Duodenal mucosa (tissue), 2 donors: Measurements from ENCODE around the gene ZSWIM1.
A peak's percentile ranks its signal among the peaks of the same experiment; 100 is the strongest.

Source experiments
- H3K27ac ChIP-seq: one replicate; pipeline ENCODE4 v1.7.0; 2013; ENCODE audit warnings: low read depth, low read length
- H3K27me3 ChIP-seq, 2 donors: one replicate each; pipeline ENCODE4 v1.7.0; 2013; ENCODE audit warnings: low read length in 2 of 2, control low read depth in 1 of 2; ENCODE audit not compliant: insufficient read depth in 2 of 2, control insufficient read depth in 1 of 2
- H3K36me3 ChIP-seq, 2 donors: one replicate each; pipeline ENCODE4 v1.7.0; 2013; ENCODE audit warnings: low read length in 2 of 2, control low read depth in 1 of 2; ENCODE audit not compliant: insufficient read depth in 2 of 2, control insufficient read depth in 1 of 2
- H3K4me1 ChIP-seq, 2 donors: one replicate each; pipeline ENCODE4 v1.7.0; 2013; ENCODE audit warnings: low read length in 2 of 2, control low read depth in 1 of 2; ENCODE audit not compliant: insufficient read depth in 2 of 2, control insufficient read depth in 1 of 2
- H3K4me3 ChIP-seq, 2 donors: one replicate each; pipeline ENCODE4 v1.7.0; 2013; ENCODE audit warnings: low read length in 2 of 2, low read depth in 1 of 2
- H3K9ac ChIP-seq, 2 donors: one replicate each; pipeline ENCODE4 v1.7.0; 2013; ENCODE audit warnings: low read length in 2 of 2, low read depth in 1 of 2
- H3K9me3 ChIP-seq, 2 donors: one replicate each; pipeline ENCODE4 v1.7.0; 2013; ENCODE audit warnings: low read length in 2 of 2, control low read depth in 1 of 2; ENCODE audit not compliant: control insufficient read depth in 1 of 2

ZSWIM1 gene

DNA sequence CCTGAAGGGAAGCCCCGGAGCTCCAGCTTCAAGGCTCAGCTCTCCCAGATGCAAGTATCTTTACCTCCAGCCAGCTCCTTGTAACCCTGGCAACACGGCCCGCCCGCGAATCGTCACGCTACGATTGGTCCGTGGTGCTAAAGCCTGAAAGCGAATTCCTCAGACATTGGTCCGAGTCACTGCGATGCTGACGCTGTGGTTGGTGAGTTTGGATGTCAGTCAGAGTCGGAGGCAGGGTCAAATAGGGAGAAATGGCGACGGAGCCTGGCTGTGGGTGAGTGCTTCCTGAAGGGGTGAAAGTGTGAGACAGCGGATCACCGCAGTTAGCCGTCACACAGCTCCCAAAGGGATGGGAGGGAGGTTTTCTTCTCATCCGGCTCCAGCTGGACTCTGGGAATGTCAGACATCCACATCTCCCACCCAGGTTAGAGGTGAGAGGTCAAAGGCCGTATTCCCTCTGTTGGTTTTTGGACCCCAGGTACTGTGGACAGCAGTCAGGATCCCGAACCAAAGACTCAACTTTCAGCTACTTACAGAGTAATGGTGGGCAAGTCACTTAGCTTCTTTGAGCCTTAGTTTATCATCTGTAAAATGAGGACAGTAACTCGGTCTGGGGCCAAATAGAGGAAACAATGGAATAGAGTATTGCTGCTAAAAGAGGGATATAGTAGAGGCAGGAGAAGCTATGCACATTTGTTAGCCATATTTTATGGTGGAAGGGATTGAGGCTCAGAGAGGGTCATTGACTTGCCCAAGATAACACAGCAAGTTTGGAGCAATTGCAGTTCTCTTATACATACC lies at the start of gene ZSWIM1:
Gene ZSWIM1 (plus strand): TSS at position 240 of the 801 bp plus-strand sequence. CDS start 1,366 bp downstream, outside the sequence.
- Histone ChIP-seq H3K4me1 (peaks cover 6 to 14% of the 10 kb centered on the region in 2 donors), H3K27me3 (no peaks in the 10 kb centered on the region), H3K4me3 (peak within 1 kb of the TSS; percentile 93 to 99), H3K9ac (peak within 1 kb of the TSS; percentile 90 to 96), H3K27ac (peak within 1 kb of the TSS; percentile 67), H3K9me3 (no peaks in the 10 kb centered on the region), H3K36me3 (peaks cover 19 to 46% of the 10 kb centered on the region in 2 donors)

GRCh38 chr20:45832619-45833018 lies 48.4 kb upstream of the ZSWIM1 start:
- Histone ChIP-seq H3K4me3 (peak overlapping the region in 1 of 2 donors; percentile 82), H3K36me3 (no peaks in the 10 kb centered on the region), H3K27me3 (no peaks in the 10 kb centered on the region), H3K9me3 (no peaks in the 10 kb centered on the region), H3K27ac (peak overlapping the region; percentile 83), H3K9ac (peak overlapping the region in 1 of 2 donors; percentile 65), H3K4me1 (peaks cover 26 to 28% of the 10 kb centered on the region in 2 donors)

DNA sequence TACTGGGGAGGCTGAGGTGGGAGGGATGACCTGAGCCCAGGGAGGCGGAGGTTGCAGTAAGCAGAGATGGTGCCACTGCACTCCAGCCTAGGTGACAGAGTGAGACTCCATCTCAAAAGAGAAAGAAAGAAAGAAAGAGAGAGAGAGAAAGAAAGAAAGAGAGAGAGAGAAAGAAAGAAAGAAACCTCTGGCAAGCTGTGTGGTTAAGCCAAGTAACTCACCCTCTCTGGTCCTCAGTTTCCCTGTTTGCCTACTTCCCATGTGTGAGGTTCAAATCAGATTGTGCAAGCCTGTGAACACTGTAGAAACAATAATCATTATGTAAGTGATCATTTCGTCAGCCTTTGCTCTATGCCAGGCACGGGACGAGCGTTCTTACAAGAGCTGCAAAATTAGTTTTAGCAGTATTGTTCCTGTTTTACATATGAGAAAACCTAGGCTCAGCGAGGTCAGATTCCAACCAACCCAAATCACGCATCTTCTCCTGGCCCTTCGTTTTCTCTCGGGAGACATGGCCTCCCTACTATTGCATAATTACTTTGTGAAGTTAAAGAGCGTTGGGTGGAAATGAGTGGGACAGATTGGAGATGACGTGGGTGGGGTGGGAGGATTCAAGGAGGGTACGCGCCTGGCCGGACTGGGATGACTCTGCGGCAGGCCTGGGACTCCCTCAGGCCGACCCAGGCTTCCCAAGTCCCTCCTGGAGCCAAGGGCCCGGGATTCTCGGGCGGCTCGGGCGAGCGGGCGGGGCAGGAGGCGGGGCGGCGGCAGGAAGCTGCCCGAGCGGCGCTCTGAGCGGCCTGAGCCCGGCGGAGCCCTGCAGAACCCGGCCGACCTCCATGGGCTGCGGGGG lies 47.8 kb upstream of the ZSWIM1 start, which contains the start of gene SNX21:
Gene SNX21 (plus strand): TSS at position 770 of the 853 bp plus-strand sequence. CDS start 121 bp downstream, outside the sequence.
- peaks cover 0 to 2% of the 10 kb centered on the region in 2 donors for H3K36me3 ChIP-seq
- H3K27me3 ChIP-seq = no peaks in the 10 kb centered on the region
- peaks cover 26 to 28% of the 10 kb centered on the region in 2 donors for H3K4me1 ChIP-seq
- H3K27ac ChIP-seq = peak within 1 kb of the TSS; percentile 83
- H3K9me3 ChIP-seq = no peaks in the 10 kb centered on the region
- peak within 1 kb of the TSS; percentile 65 to 83 for H3K9ac ChIP-seq
- H3K4me3 ChIP-seq = peak within 1 kb of the TSS; percentile 82 to 84

GRCh38 chr20:45833883-45834796 lies 46.9 kb upstream of the ZSWIM1 start:
- Histone ChIP-seq H3K4me3 (peak overlapping the region; percentile 82 to 84), H3K36me3 (peaks cover 0 to 2% of the 10 kb centered on the region in 2 donors), H3K9ac (peak overlapping the region; percentile 65 to 80), H3K4me1 (peaks cover 26 to 28% of the 10 kb centered on the region in 2 donors), H3K27me3 (no peaks in the 10 kb centered on the region), H3K27ac (peak overlapping the region; percentile 80), H3K9me3 (no peaks in the 10 kb centered on the region)

DNA sequence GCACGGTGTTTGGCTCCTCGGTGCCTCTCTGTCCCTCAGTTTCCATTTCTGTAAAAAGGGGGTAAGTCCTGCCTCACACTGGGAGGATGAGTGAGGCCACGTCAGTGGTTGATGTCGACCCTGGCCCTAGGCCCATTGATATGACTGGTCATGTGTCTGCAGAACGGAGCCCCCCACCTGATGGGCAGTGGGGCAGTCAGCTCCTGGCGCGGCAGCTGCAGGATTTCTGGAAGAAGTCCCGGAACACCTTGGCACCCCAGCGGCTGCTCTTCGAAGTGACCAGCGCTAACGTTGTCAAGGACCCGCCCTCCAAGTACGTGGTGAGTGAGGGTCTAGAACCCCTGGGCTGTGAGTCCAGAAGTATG lies 46.2 kb upstream of the ZSWIM1 start:
- Histone ChIP-seq H3K9me3 (no peaks in the 10 kb centered on the region), H3K9ac (peak overlapping the region in 1 of 2 donors; percentile 65), H3K4me1 (peaks cover 26 to 28% of the 10 kb centered on the region in 2 donors), H3K4me3 (peak overlapping the region; percentile 82 to 84), H3K27ac (no peak overlapping the region), H3K27me3 (no peaks in the 10 kb centered on the region), H3K36me3 (peaks cover 0 to 2% of the 10 kb centered on the region in 2 donors)

DNA sequence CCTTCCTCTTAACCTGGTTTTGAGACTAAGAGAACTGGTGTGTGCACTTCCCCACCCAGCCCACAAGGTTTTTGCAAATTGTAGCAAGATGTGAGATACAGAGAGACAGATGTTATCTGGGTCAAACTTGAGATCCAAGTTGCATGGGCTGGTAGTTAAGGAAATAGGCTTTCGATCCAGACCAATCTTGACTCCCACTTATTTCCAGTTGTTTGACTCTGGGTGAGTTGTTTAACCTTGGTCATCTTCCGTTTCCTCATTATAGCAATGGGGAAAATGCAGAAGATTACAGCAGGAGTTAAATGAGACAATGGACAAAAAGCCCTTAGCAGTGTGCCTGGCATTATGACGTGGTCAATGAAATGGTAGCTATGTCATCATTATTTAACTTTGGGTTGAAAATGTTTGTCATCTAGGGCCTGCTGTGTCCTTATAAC lies 45.7 kb upstream of the ZSWIM1 start:
- no peaks in the 10 kb centered on the region for H3K9me3 ChIP-seq
- peak overlapping the region; percentile 82 to 84 for H3K4me3 ChIP-seq
- peaks cover 0 to 6% of the 10 kb centered on the region in 2 donors for H3K36me3 ChIP-seq
- no peak overlapping the region for H3K9ac ChIP-seq
- peaks cover 26 to 28% of the 10 kb centered on the region in 2 donors for H3K4me1 ChIP-seq
- H3K27ac ChIP-seq = no peak overlapping the region
- no peaks in the 10 kb centered on the region for H3K27me3 ChIP-seq

DNA sequence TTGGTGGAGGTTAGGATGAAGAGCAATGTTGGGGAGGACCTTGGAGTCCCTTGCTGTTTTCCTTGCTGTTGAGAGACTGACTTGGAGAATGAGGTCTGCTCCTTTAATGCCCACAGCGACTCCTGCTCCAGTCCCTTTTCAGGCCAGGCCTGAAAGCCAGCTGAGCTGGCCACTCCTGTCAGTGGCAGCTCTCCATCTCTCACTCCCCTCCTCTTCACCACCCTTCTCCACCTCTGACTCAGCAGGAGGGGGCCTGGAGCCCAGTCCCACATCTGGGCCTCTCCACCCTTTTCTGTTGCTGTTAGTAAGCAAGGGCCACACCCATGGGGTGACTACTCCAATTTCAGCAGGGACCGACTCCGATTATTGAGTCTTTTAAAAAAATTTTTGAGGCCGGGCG lies 45.2 kb upstream of the ZSWIM1 start:
- no peak overlapping the region for H3K27ac ChIP-seq
- H3K36me3 ChIP-seq = peaks cover 2 to 6% of the 10 kb centered on the region in 2 donors
- peaks cover 26 to 28% of the 10 kb centered on the region in 2 donors for H3K4me1 ChIP-seq
- H3K9me3 ChIP-seq = no peaks in the 10 kb centered on the region
- peak overlapping the region in 1 of 2 donors; percentile 7 for H3K4me3 ChIP-seq
- H3K27me3 ChIP-seq = no peaks in the 10 kb centered on the region
- H3K9ac ChIP-seq = no peak overlapping the region

GRCh38 chr20:45836841-45837240 lies 44.2 kb upstream of the ZSWIM1 start:
- no peaks in the 10 kb centered on the region for H3K9me3 ChIP-seq
- peaks cover 7 to 15% of the 10 kb centered on the region in 2 donors for H3K36me3 ChIP-seq
- H3K4me1 ChIP-seq = peaks cover 28% of the 10 kb centered on the region in 2 donors
- H3K4me3 ChIP-seq = no peak overlapping the region
- H3K27me3 ChIP-seq = no peaks in the 10 kb centered on the region
- H3K27ac ChIP-seq = no peak overlapping the region
- H3K9ac ChIP-seq = no peak overlapping the region

- peaks cover 38 to 54% of the 10 kb centered on the region in 2 donors for H3K36me3 ChIP-seq
- no peak overlapping the region for H3K9ac ChIP-seq
- no peaks in the 10 kb centered on the region for H3K9me3 ChIP-seq
- H3K27ac ChIP-seq = no peak overlapping the region
- H3K4me1 ChIP-seq = peaks cover 2 to 16% of the 10 kb centered on the region in 2 donors
- no peaks in the 10 kb centered on the region for H3K27me3 ChIP-seq
- H3K4me3 ChIP-seq = no peak overlapping the region
Observed at GRCh38 chr20:45840700-45841198, 40.3 kb upstream of the ZSWIM1 start.
